IMR-90 (cell line): Measurements from ENCODE around the gene CIART. TPM values are rescaled to one million over a fixed set of nuclear protein-coding genes. Genes with fewer than 3 reads are reported as not detected.

Experiments used
- ATAC-seq: fragments of 200-7000 bp; cut with Tn5 transposase; 2 replicates; pipeline ENCODE4 v1.9.1; 2020; ENCODE audit warnings: low read depth, mild to moderate bottlenecking, moderate library complexity
- BruUV-seq: library from RNA; stranded (reverse); fragments of 400-500 nt; replicated peaks from 2 replicates; lab custom pipeline; 2021; lab: Mats Ljungman, UMichigan
- CTCF ChIA-PET: fragments of 300-600 bp; formaldehyde crosslinking; extraction: SDS; loops from one replicate; lab custom pipeline; 2021; ENCODE audit warnings: antibody characterized with exemption; lab: Yijun Ruan, JAX
- POLR2A ChIA-PET: fragments of 300-600 bp; sonication (Branson Sonifier 250); formaldehyde crosslinking; loops from one replicate; lab custom pipeline; 2022; ENCODE audit warnings: antibody characterized with exemption; ENCODE audit not compliant: unreplicated experiment; lab: Charles Lee
- DNase-seq: peaks from one replicate; pipeline ENCODE4 v3.0.0; 2013
- H2AFZ ChIP-seq: replicated peaks from 2 replicates; pipeline ENCODE3; 2013; ENCODE audit warnings: low read length, mild to moderate bottlenecking; ENCODE audit not compliant: poor library complexity
- H2AK5ac ChIP-seq: 2 replicates; pipeline ENCODE4 v1.6.1; 2013; ENCODE audit warnings: low read depth, low read length, inconsistent platforms
- H2AK9ac ChIP-seq: replicated peaks from 2 replicates; pipeline ENCODE3; 2013; ENCODE audit warnings: mild to moderate bottlenecking, low read depth, low read length, moderate library complexity; ENCODE audit not compliant: poor library complexity
- H2BK120ac ChIP-seq: 2 replicates; pipeline ENCODE4 v1.6.1; 2013; ENCODE audit warnings: low read depth, low read length, inconsistent platforms
- H2BK15ac ChIP-seq: 3 replicates; pipeline ENCODE4 v1.6.1; 2013; ENCODE audit warnings: low read depth, low read length, inconsistent platforms
- H2BK20ac ChIP-seq: 2 replicates; pipeline ENCODE4 v1.6.1; 2013; ENCODE audit warnings: low read depth, mild to moderate bottlenecking, inconsistent platforms, low read length, moderate library complexity
- H2BK5ac ChIP-seq: 2 replicates; pipeline ENCODE4 v1.6.1; 2013; ENCODE audit warnings: mild to moderate bottlenecking, low read depth, low read length, inconsistent platforms; ENCODE audit not compliant: poor library complexity, severe bottlenecking
- H3K14ac ChIP-seq: replicated peaks from 2 replicates; pipeline ENCODE4 v1.6.1; 2013; ENCODE audit warnings: low read depth, low read length, inconsistent platforms
- H3K18ac ChIP-seq: 2 replicates; pipeline ENCODE4 v1.6.1; 2013; ENCODE audit warnings: low read depth, low read length, control low read depth
- H3K23ac ChIP-seq: 2 replicates; pipeline ENCODE4 v1.6.1; 2013; ENCODE audit warnings: low read depth, low read length, inconsistent platforms
- H3K27ac ChIP-seq: 2 replicates; pipeline ENCODE4 v1.5.1; 2013; ENCODE audit warnings: mild to moderate bottlenecking, control low read depth, low read length; ENCODE audit not compliant: insufficient read depth
- H3K27me3 ChIP-seq: 2 replicates; pipeline ENCODE4 v1.6.1; 2013; ENCODE audit warnings: low read length; ENCODE audit not compliant: control insufficient read depth, insufficient read depth
- H3K36me3 ChIP-seq: 2 replicates; pipeline ENCODE4 v1.6.1; 2013; ENCODE audit warnings: low read length, mixed read lengths; ENCODE audit not compliant: control insufficient read depth, insufficient read depth
- H3K4ac ChIP-seq: 2 replicates; pipeline ENCODE4 v1.6.1; 2013; ENCODE audit warnings: low read depth, low read length, inconsistent platforms
- H3K4me1 ChIP-seq: 2 replicates; pipeline ENCODE4 v1.6.1; 2013; ENCODE audit warnings: low read length, mixed read lengths; ENCODE audit not compliant: control insufficient read depth, insufficient read depth
- H3K4me2 ChIP-seq: 2 replicates; pipeline ENCODE4 v1.6.1; 2013; ENCODE audit warnings: low read depth, mild to moderate bottlenecking, control low read depth, low read length, moderate library complexity
- H3K4me3 ChIP-seq: 2 replicates; pipeline ENCODE4 v1.5.1; 2013; ENCODE audit warnings: low read depth, mild to moderate bottlenecking, control low read depth, low read length, moderate library complexity; ENCODE audit not compliant: insufficient read depth
- H3K56ac ChIP-seq: 2 replicates; pipeline ENCODE4 v1.6.1; 2013; ENCODE audit warnings: low read length, inconsistent platforms; ENCODE audit not compliant: insufficient read depth; ENCODE audit errors: extremely low read depth
- H3K79me1 ChIP-seq, 2 experiments: 2 replicates each; pipeline ENCODE4 v1.6.1; 2013; ENCODE audit warnings: low read length in 2 of 2, inconsistent platforms in 1 of 2, low read depth in 1 of 2
- H3K9ac ChIP-seq: 2 replicates; pipeline ENCODE4 v1.6.1; 2013; ENCODE audit warnings: low read depth, low read length, control low read depth
- H3K9me1 ChIP-seq: 2 replicates; pipeline ENCODE4 v1.6.1; 2013; ENCODE audit warnings: low read length, inconsistent platforms; ENCODE audit not compliant: insufficient read depth
- H3K9me3 ChIP-seq: 2 replicates; pipeline ENCODE4 v1.6.1; 2013; ENCODE audit warnings: low read length; ENCODE audit not compliant: control insufficient read depth, insufficient read depth
- H4K20me1 ChIP-seq: 2 replicates; pipeline ENCODE4 v1.6.1; 2013; ENCODE audit warnings: low read length, inconsistent platforms; ENCODE audit not compliant: insufficient read depth
- H4K5ac ChIP-seq: 2 replicates; pipeline ENCODE4 v1.6.1; 2013; ENCODE audit warnings: mild to moderate bottlenecking, low read depth, low read length, control low read depth
- H4K8ac ChIP-seq, 2 experiments: 2 replicates each; pipeline ENCODE4 v1.6.1; 2013; ENCODE audit warnings: low read depth in 2 of 2, low read length in 2 of 2, control low read depth in 1 of 2, inconsistent platforms in 1 of 2
- H4K91ac ChIP-seq: 2 replicates; pipeline ENCODE4 v1.6.1; 2013; ENCODE audit warnings: low read depth, low read length, inconsistent platforms; ENCODE audit not compliant: insufficient read depth
- BHLHE40 ChIP-seq: fragments of 150-350 bp; IDR thresholded peaks from 2 replicates; pipeline ENCODE4 v1.6.1; 2016; ENCODE audit warnings: mild to moderate bottlenecking, low read depth, low read length
- POLR2A ChIP-seq: IDR thresholded peaks from 2 replicates; pipeline ENCODE4 v1.6.1; 2012; ENCODE audit warnings: mild to moderate bottlenecking, low read depth, low read length
- RAD21 ChIP-seq: IDR thresholded peaks from 2 replicates; pipeline ENCODE4 v1.6.1; 2012; ENCODE audit warnings: low read length, improper control_type of control experiment
- RCOR1 ChIP-seq: IDR thresholded peaks from 2 replicates; pipeline ENCODE4 v1.6.1; 2012; ENCODE audit warnings: mild to moderate bottlenecking, low read length, improper control_type of control experiment; ENCODE audit not compliant: insufficient replicate concordance
- RFX5 ChIP-seq: IDR thresholded peaks from 2 replicates; pipeline ENCODE4 v1.8.0; 2012; ENCODE audit warnings: low read depth, mild to moderate bottlenecking, low read length, moderate library complexity
- SMC3 ChIP-seq: fragments of 150-350 bp; IDR thresholded peaks from 2 replicates; pipeline ENCODE4 v1.6.1; 2016; ENCODE audit warnings: low read depth, mild to moderate bottlenecking, antibody characterized with exemption, low read length, moderate library complexity
- WGBS, 2 experiments: methylation state at CpG; one replicate each; pipeline versions ENCODE4 v1.1.5 to v1.1.7; 2013; ENCODE audit warnings: missing lambda C conversion rate in 2 of 2; ENCODE audit not compliant: insufficient read length in 1 of 2; ENCODE audit errors: extremely low coverage in 2 of 2; 5-methylcytosine and 5-hydroxymethylcytosine counted together
- dilution Hi-C: fragments of 300-500 bp; cut with HindIII; formaldehyde crosslinking; loops from one replicate; pipeline ENCODE4 v1.14.3; 2018; ENCODE audit warnings: low sequenced_read_pairs; ENCODE audit not compliant: unreplicated experiment
- in situ Hi-C: fragments of 300-500 bp; cut with MboI; formaldehyde crosslinking; loops from 3 replicates; pipeline ENCODE4 v1.14.3; 2019; ENCODE audit warnings: low sequenced_read_pairs, inconsistent platforms, mixed read lengths
- intact Hi-C: fragments of 100-400 bp; cut with micrococcal nuclease; formaldehyde crosslinking; loops from 2 replicates; pipeline ENCODE4 v1.10.0; 2022
- microRNA-seq, 2 experiments: library from miRNA; stranded (forward) in 1 of 2; unstranded in 1 of 2; fragments of 10-50 nt in 1 of 2; fragments of <30 nt in 1 of 2; gene quantifications in 1 of 2; microRNA quantifications in 1 of 2; one replicate each; pipeline versions ENCODE3 to v1.1.0; 2013 to 2020; ENCODE audit not compliant: insufficient read depth in 1 of 2, insufficient read length in 1 of 2, unreplicated experiment in 1 of 2
- polyA plus RNA-seq, 3 experiments: library from polyadenylated mRNA; depleted of rRNA; stranded (reverse); fragments of >200 nt; gene quantifications; 2 replicates each; pipeline ENCODE4 v1.2.3, GENCODE V29; 2012; ENCODE audit warnings: low replicate concordance in 1 of 3
- small RNA-seq, 5 experiments: library from RNA; depleted of rRNA; stranded (forward); fragments of <200 nt; gene quantifications; one replicate each; pipeline ENCODE3, GENCODE V24; 2012
- total RNA-seq: library from RNA; depleted of rRNA; stranded (reverse); fragments of >200 nt; gene quantifications from 2 replicates; pipeline ENCODE4 v1.2.3, GENCODE V29; 2012; rRNA removed

The CIART gene
- total and polyA plus RNA-seq, 2 of the 4 experiments (the other 2 are of a cell fraction): 16.5 to 18.1 TPM

GRCh38 chr1:150332651-150333290 is 50.4 kb downstream of the CIART start:
- in situ Hi-C loops: no loop called here
- no peak overlapping the region for H3K4ac ChIP-seq
- 95% methylated on average over 4 of the region's 7 CpGs; no CpG with 5 or more reads in 1 of the 2 experiments for WGBS, 2 experiments

More at GRCh38 chr1:150332651-150333290, 50.4 kb downstream of the CIART start:
- no peak for TF ChIP-seq POLR2A
- no peak for TF ChIP-seq BHLHE40
- TF ChIP-seq RAD21: no peak
- TF ChIP-seq SMC3: no peak
- no peak for TF ChIP-seq RCOR1
- no peak for TF ChIP-seq RFX5
- H4K5ac ChIP-seq: no peak overlapping the region
- no peaks in the 10 kb centered on the region; the same call in 1 of the 2 replicates for H4K20me1 ChIP-seq
- H3K14ac ChIP-seq: no peak overlapping the region
- H3K56ac ChIP-seq: no peak overlapping the region
- POLR2A ChIA-PET: no interaction called here
- no peak overlapping the region for H2AK9ac ChIP-seq
- BruUV-seq: no TSS peak
- no peak overlapping the region for H3K18ac ChIP-seq
- no peak overlapping the region for H3K27ac ChIP-seq
- H2BK15ac ChIP-seq: no peak overlapping the region
- peaks cover 54% of the 10 kb centered on the region for H3K36me3 ChIP-seq
- no peak overlapping the region for H3K4me3 ChIP-seq
- H3K23ac ChIP-seq: no peak overlapping the region
- no peaks in the 10 kb centered on the region for H3K9me1 ChIP-seq
- ATAC-seq (no peak), DNase-seq (no peak)
- no peak overlapping the region for H2BK20ac ChIP-seq
- no peak overlapping the region for H2BK120ac ChIP-seq
- CTCF ChIA-PET: no interaction called here
- no peak overlapping the region for H4K8ac ChIP-seq
- H4K91ac ChIP-seq: no peak overlapping the region
- H3K27me3 ChIP-seq: no peaks in the 10 kb centered on the region
- dilution Hi-C loops: no loop called here
- no peaks in the 10 kb centered on the region for H3K9me3 ChIP-seq
- no peak overlapping the region for H2BK5ac ChIP-seq
- H3K9ac ChIP-seq: no peak overlapping the region
- H3K4me1 ChIP-seq: no peaks in the 10 kb centered on the region
- no peak overlapping the region for H2AFZ ChIP-seq
- no peak overlapping the region for H3K4me2 ChIP-seq
- intact Hi-C loops: no loop called here
- H3K79me1 ChIP-seq: peaks cover 9 to 11% of the 10 kb centered on the region in 2 experiments
- no peak overlapping the region for H2AK5ac ChIP-seq

Small RNA genes within 50 kb of the gene (microRNA-seq; reads per million reads assigned to microRNA genes)
- gene RNU2-17P (ENCODE audit: insufficient read depth, insufficient read length): not detected

Small RNA genes within 50 kb of the gene (small RNA-seq; reads per million reads assigned to genes)
- 0.81 to 1,972 (median 20.2) reads per million in 5 experiments for gene RNU2-17P

Other genes starting within 250 kb of the CIART start
- 32.4 and 41.1 TPM in 2 replicates for gene VPS45, start 214.8 kb upstream of the CIART start, total RNA-seq
- 28.1 and 33.3 TPM in 2 replicates for gene VPS45, start 214.8 kb upstream of the CIART start, polyA plus RNA-seq (2012; rRNA removed)
- 51.4 and 53.3 TPM in 2 replicates for gene PLEKHO1, start 132.6 kb upstream of the CIART start, total RNA-seq
- 50.4 and 56.0 TPM in 2 replicates for gene PLEKHO1, start 132.6 kb upstream of the CIART start, polyA plus RNA-seq (2012; rRNA removed)
- gene ANP32E, start 46.4 kb upstream of the CIART start, total RNA-seq: 5.9 and 30.0 TPM in 2 replicates
- 11.9 and 18.4 TPM in 2 replicates for gene ANP32E, start 46.4 kb upstream of the CIART start, polyA plus RNA-seq (2012; rRNA removed)
- not detected in 2 replicates for gene CA14, start 24.8 kb upstream of the CIART start, total RNA-seq
- gene CA14, start 24.8 kb upstream of the CIART start, polyA plus RNA-seq (2012; rRNA removed): not detected in 2 replicates
- gene APH1A, start 13.5 kb upstream of the CIART start, total RNA-seq: 61.9 and 62.0 TPM in 2 replicates
- gene APH1A, start 13.5 kb upstream of the CIART start, polyA plus RNA-seq (2012; rRNA removed): 92.1 and 94.2 TPM in 2 replicates
- gene C1orf54, start 9.8 kb upstream of the CIART start, total RNA-seq: 30.3 and 33.5 TPM in 2 replicates
- 39.6 and 44.2 TPM in 2 replicates for gene C1orf54, start 9.8 kb upstream of the CIART start, polyA plus RNA-seq (2012; rRNA removed)
- gene MRPS21, start 11.3 kb downstream of the CIART start, total RNA-seq: 45.5 and 52.3 TPM in 2 replicates
- gene MRPS21, start 11.3 kb downstream of the CIART start, polyA plus RNA-seq (2012; rRNA removed): 74.6 and 76.6 TPM in 2 replicates
- gene PRPF3, start 39.0 kb downstream of the CIART start, total RNA-seq: 52.9 and 63.3 TPM in 2 replicates
- gene PRPF3, start 39.0 kb downstream of the CIART start, polyA plus RNA-seq (2012; rRNA removed): 33.3 and 40.8 TPM in 2 replicates
- 3.9 and 5.3 TPM in 2 replicates for gene RPRD2, start 81.6 kb downstream of the CIART start, total RNA-seq
- 11.6 and 13.9 TPM in 2 replicates for gene RPRD2, start 81.6 kb downstream of the CIART start, polyA plus RNA-seq (2012; rRNA removed)
- 10.9 and 12.2 TPM in 2 replicates for gene TARS2, start 204.9 kb downstream of the CIART start, total RNA-seq
- gene TARS2, start 204.9 kb downstream of the CIART start, polyA plus RNA-seq (2012; rRNA removed): 20.4 and 21.8 TPM in 2 replicates
- gene ECM1, start 225.6 kb downstream of the CIART start, total RNA-seq: 17.2 and 20.1 TPM in 2 replicates
- 230 and 264 TPM in 2 replicates for gene ECM1, start 225.6 kb downstream of the CIART start, polyA plus RNA-seq (2012; rRNA removed)
- gene FALEC, start 233.2 kb downstream of the CIART start, total RNA-seq: not detected in 2 replicates
- gene FALEC, start 233.2 kb downstream of the CIART start, polyA plus RNA-seq (2012; rRNA removed): 0.26 TPM in 1 of 2 replicates, not detected in the other